ENCODE data around the gene CNPY1.

Gene CNPY1

GRCh38 chr7:155558961-155559360, 12.6 kb upstream of the CNPY1 start:
- DNase-seq (ENCODE audit: low read depth, low spot score), result no peak

GRCh38 chr7:155558351-155558750, 12.0 kb upstream of the CNPY1 start:
- no peak for DNase-seq (ENCODE audit: low read depth, low spot score)

GRCh38 chr7:155557778-155558177, 11.4 kb upstream of the CNPY1 start:
- no peak for DNase-seq (ENCODE audit: low read depth, low spot score)

- DNase-seq (ENCODE audit: low read depth, low spot score), result no peak
Observed at GRCh38 chr7:155556763-155557162, 10.4 kb upstream of the CNPY1 start.

GRCh38 chr7:155555116-155555695, 8.8 kb upstream of the CNPY1 start:
- no peak for DNase-seq (ENCODE audit: low read depth, low spot score)

GRCh38 chr7:155553871-155554270, 7.5 kb upstream of the CNPY1 start:
- DNase-seq (ENCODE audit: low read depth, low spot score), result no peak

GRCh38 chr7:155551785-155552611, 5.6 kb upstream of the CNPY1 start:
- no peak for DNase-seq (ENCODE audit: low read depth, low spot score)

- no peak for DNase-seq (ENCODE audit: low read depth, low spot score)
Observed at GRCh38 chr7:155550916-155551315, 4.6 kb upstream of the CNPY1 start.

- DNase-seq (ENCODE audit: low read depth, low spot score), result no peak
Observed at GRCh38 chr7:155549226-155549625, 2.9 kb upstream of the CNPY1 start.

- DNase-seq (ENCODE audit: low read depth, low spot score), result no peak
Observed at GRCh38 chr7:155547161-155547791, 917 bp upstream of the CNPY1 start.

GRCh38 chr7:155545348-155545747, 1.0 kb downstream of the CNPY1 start:
- no peak for DNase-seq (ENCODE audit: low read depth, low spot score)

GRCh38 chr7:155544485-155544884, 1.9 kb downstream of the CNPY1 start:
- no peak for DNase-seq (ENCODE audit: low read depth, low spot score)

GRCh38 chr7:155543926-155544325, 2.4 kb downstream of the CNPY1 start:
- DNase-seq (ENCODE audit: low read depth, low spot score), result no peak

- DNase-seq (ENCODE audit: low read depth, low spot score), result no peak
Observed at GRCh38 chr7:155543011-155543876, 3.1 kb downstream of the CNPY1 start.

GRCh38 chr7:155541986-155542675, 4.2 kb downstream of the CNPY1 start:
- DNase-seq (ENCODE audit: low read depth, low spot score), result no peak

- no peak for DNase-seq (ENCODE audit: low read depth, low spot score)
Observed at GRCh38 chr7:155540553-155540952, 5.8 kb downstream of the CNPY1 start.

- DNase-seq (ENCODE audit: low read depth, low spot score), result no peak
Observed at GRCh38 chr7:155538293-155538692, 8.1 kb downstream of the CNPY1 start.

GRCh38 chr7:155536451-155536850, 9.9 kb downstream of the CNPY1 start:
- no peak for DNase-seq (ENCODE audit: low read depth, low spot score)

- no peak for DNase-seq (ENCODE audit: low read depth, low spot score)
Observed at GRCh38 chr7:155534691-155535090, 11.7 kb downstream of the CNPY1 start.

- DNase-seq (ENCODE audit: low read depth, low spot score), result no peak
Observed at GRCh38 chr7:155533827-155534690, 12.3 kb downstream of the CNPY1 start.
